HEK293 (cell line): ENCODE data around the gene EDC3.

Experiments
- GFI1B ChIP-seq: fragments of 450-650 bp; formaldehyde crosslinking; IDR thresholded peaks from 2 replicates; pipeline ENCODE4 v1.5.1; 2016; ENCODE audit warnings: missing biosample characterization, missing genetic modification characterization
- GLI4 ChIP-seq: fragments of 450-650 bp; formaldehyde crosslinking; IDR thresholded peaks from 2 replicates; pipeline ENCODE4 v1.5.1; 2016; ENCODE audit warnings: missing biosample characterization, missing genetic modification characterization
- IKZF3 ChIP-seq: fragments of 450-650 bp; IDR thresholded peaks from 2 replicates; pipeline ENCODE4 v1.5.0; 2018; ENCODE audit warnings: missing biosample characterization, mild to moderate bottlenecking, missing genetic modification characterization, moderate library complexity
- KLF1 ChIP-seq: fragments of 450-650 bp; formaldehyde crosslinking; IDR thresholded peaks from 2 replicates; pipeline ENCODE4 v1.5.1; 2016; ENCODE audit warnings: missing biosample characterization, missing genetic modification characterization
- KLF9 ChIP-seq: fragments of 450-650 bp; formaldehyde crosslinking; IDR thresholded peaks from 2 replicates; pipeline ENCODE4 v1.5.1; 2016; ENCODE audit warnings: missing biosample characterization, missing genetic modification characterization, low read depth
- SALL2 ChIP-seq: fragments of 450-650 bp; formaldehyde crosslinking; IDR thresholded peaks from 2 replicates; pipeline ENCODE4 v1.5.0; 2017; ENCODE audit warnings: missing biosample characterization, mild to moderate bottlenecking, missing genetic modification characterization, borderline replicate concordance
- YY2 ChIP-seq: fragments of 450-650 bp; formaldehyde crosslinking; IDR thresholded peaks from 2 replicates; pipeline ENCODE4 v1.5.1; 2016; ENCODE audit warnings: missing biosample characterization, missing genetic modification characterization
- ZBTB7A ChIP-seq: fragments of 450-650 bp; formaldehyde crosslinking; IDR thresholded peaks from 2 replicates; pipeline ENCODE4 v1.5.1; 2016; ENCODE audit warnings: low read depth, missing biosample characterization, missing genetic modification characterization
- ZFP37 ChIP-seq: fragments of 450-650 bp; formaldehyde crosslinking; IDR thresholded peaks from 2 replicates; pipeline ENCODE4 v1.5.1; 2016; ENCODE audit warnings: missing biosample characterization, missing genetic modification characterization
- ZNF112 ChIP-seq: fragments of 450-650 bp; formaldehyde crosslinking; IDR thresholded peaks from 2 replicates; pipeline ENCODE4 v1.5.0; 2017; ENCODE audit warnings: missing biosample characterization, missing genetic modification characterization
- ZNF133 ChIP-seq: fragments of 450-650 bp; formaldehyde crosslinking; IDR thresholded peaks from 2 replicates; pipeline ENCODE4 v1.5.1; 2016; ENCODE audit warnings: missing biosample characterization, missing genetic modification characterization
- ZNF138 ChIP-seq: fragments of 450-650 bp; formaldehyde crosslinking; IDR thresholded peaks from 2 replicates; pipeline ENCODE4 v1.5.1; 2016; ENCODE audit warnings: missing biosample characterization, missing genetic modification characterization, borderline replicate concordance
- ZNF202 ChIP-seq: fragments of 450-650 bp; formaldehyde crosslinking; IDR thresholded peaks from 2 replicates; pipeline ENCODE4 v1.5.1; 2016; ENCODE audit warnings: missing biosample characterization, missing genetic modification characterization, borderline replicate concordance
- ZNF311 ChIP-seq: fragments of 450-650 bp; formaldehyde crosslinking; IDR thresholded peaks from 2 replicates; pipeline ENCODE4 v1.5.1; 2017; ENCODE audit warnings: missing biosample characterization, missing genetic modification characterization, borderline replicate concordance
- ZNF514 ChIP-seq: fragments of 450-650 bp; formaldehyde crosslinking; IDR thresholded peaks from 2 replicates; pipeline ENCODE4 v1.5.1; 2016; ENCODE audit warnings: missing biosample characterization, missing genetic modification characterization
- ZNF600 ChIP-seq: fragments of 450-650 bp; formaldehyde crosslinking; IDR thresholded peaks from 2 replicates; pipeline ENCODE4 v1.5.1; 2016; ENCODE audit warnings: missing biosample characterization, missing genetic modification characterization
- ZNF629 ChIP-seq: fragments of 450-650 bp; formaldehyde crosslinking; IDR thresholded peaks from 2 replicates; pipeline ENCODE4 v1.5.1; 2017; ENCODE audit warnings: missing biosample characterization, missing genetic modification characterization
- ZNF677 ChIP-seq: fragments of 450-650 bp; IDR thresholded peaks from 2 replicates; pipeline ENCODE4 v1.5.0; 2018; ENCODE audit warnings: missing biosample characterization, mild to moderate bottlenecking, missing genetic modification characterization, moderate library complexity
- TF ChIP-seq, protein P1 (sequence below): fragments of 450-650 bp; formaldehyde crosslinking; IDR thresholded peaks from 2 replicates; pipeline ENCODE4 v1.5.1; 2016; ENCODE audit warnings: missing biosample characterization, missing genetic modification characterization, borderline replicate concordance
- TF ChIP-seq, protein P2 (sequence below): fragments of 450-650 bp; formaldehyde crosslinking; IDR thresholded peaks from 2 replicates; pipeline ENCODE4 v1.5.1; 2016; ENCODE audit warnings: missing biosample characterization, missing genetic modification characterization
- TF ChIP-seq, protein P3 (sequence below): fragments of 450-650 bp; formaldehyde crosslinking; IDR thresholded peaks from 2 replicates; pipeline ENCODE4 v1.5.1; 2017; ENCODE audit warnings: missing biosample characterization, missing genetic modification characterization
- TF ChIP-seq, protein P4 (sequence below): fragments of 450-650 bp; formaldehyde crosslinking; IDR thresholded peaks from 2 replicates; pipeline ENCODE4 v1.5.1; 2016; ENCODE audit warnings: missing biosample characterization, missing genetic modification characterization
- TF ChIP-seq, protein P5 (sequence below): fragments of 450-650 bp; formaldehyde crosslinking; IDR thresholded peaks from 2 replicates; pipeline ENCODE4 v1.5.1; 2016; ENCODE audit warnings: missing biosample characterization, missing genetic modification characterization
- TF ChIP-seq, protein P6 (sequence below): fragments of 450-650 bp; formaldehyde crosslinking; IDR thresholded peaks from 2 replicates; pipeline ENCODE4 v1.5.1; 2016; ENCODE audit warnings: missing biosample characterization, missing genetic modification characterization
- TF ChIP-seq, protein P7 (sequence below): fragments of 450-650 bp; formaldehyde crosslinking; IDR thresholded peaks from 2 replicates; pipeline ENCODE4 v1.5.1; 2017; ENCODE audit warnings: missing biosample characterization, missing genetic modification characterization

Gene EDC3

DNA sequence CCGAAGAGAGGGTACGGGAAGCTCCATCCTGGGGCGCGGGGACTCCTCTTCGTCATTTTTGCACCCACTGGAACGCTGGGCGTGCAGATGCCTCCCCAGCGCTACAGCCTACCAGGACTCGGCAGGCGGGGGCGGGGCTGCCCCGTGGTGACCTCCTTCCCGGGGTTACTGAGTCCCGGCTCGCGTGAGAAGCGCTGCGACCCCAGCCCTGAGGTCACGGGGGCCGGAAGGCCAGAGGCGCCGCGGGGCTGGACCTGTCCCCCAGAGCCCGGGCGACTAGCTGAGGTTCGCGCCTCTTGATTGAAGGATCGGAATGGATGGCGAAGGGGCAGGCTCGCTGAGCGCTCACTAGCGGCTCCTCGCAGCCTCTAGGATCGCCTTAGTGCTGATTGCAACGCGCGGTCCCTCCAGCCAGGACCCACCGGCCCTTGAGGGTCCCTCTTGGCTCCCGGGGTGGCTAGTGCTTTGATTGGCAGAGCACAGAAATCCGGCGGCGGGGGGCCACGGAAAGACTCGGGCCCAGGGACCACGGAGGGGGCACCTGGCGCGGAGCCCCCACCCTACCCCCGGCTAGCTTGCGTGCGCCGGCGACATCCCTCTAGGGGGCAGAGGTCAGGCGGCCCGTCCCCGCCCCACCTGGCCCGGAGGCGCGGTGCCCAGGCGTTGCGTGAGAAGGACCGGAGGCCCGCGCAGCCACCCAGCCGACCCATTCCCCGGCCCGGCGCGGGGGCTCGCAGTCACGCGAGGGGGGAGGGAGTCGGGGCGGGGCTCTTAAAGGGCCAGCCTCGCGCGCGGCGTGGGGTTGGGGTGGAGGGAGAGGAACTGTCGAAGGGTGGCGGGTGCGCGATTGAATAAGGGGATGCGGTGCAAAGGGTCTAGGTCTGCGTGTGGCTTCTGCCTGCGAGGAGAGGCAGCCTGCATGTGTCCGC is 30.3 kb upstream of the EDC3 start (continued):
- TF ChIP-seq, protein P1, sequence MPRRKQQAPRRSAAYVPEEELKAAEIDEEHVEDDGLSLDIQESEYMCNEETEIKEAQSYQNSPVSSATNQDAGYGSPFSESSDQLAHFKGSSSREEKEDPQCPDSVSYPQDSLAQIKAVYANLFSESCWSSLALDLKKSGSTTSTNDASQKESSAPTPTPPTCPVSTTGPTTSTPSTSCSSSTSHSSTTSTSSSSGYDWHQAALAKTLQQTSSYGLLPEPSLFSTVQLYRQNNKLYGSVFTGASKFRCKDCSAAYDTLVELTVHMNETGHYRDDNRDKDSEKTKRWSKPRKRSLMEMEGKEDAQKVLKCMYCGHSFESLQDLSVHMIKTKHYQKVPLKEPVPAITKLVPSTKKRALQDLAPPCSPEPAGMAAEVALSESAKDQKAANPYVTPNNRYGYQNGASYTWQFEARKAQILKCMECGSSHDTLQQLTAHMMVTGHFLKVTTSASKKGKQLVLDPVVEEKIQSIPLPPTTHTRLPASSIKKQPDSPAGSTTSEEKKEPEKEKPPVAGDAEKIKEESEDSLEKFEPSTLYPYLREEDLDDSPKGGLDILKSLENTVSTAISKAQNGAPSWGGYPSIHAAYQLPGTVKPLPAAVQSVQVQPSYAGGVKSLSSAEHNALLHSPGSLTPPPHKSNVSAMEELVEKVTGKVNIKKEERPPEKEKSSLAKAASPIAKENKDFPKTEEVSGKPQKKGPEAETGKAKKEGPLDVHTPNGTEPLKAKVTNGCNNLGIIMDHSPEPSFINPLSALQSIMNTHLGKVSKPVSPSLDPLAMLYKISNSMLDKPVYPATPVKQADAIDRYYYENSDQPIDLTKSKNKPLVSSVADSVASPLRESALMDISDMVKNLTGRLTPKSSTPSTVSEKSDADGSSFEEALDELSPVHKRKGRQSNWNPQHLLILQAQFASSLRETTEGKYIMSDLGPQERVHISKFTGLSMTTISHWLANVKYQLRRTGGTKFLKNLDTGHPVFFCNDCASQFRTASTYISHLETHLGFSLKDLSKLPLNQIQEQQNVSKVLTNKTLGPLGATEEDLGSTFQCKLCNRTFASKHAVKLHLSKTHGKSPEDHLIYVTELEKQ, result no peak
- TF ChIP-seq, protein P2, sequence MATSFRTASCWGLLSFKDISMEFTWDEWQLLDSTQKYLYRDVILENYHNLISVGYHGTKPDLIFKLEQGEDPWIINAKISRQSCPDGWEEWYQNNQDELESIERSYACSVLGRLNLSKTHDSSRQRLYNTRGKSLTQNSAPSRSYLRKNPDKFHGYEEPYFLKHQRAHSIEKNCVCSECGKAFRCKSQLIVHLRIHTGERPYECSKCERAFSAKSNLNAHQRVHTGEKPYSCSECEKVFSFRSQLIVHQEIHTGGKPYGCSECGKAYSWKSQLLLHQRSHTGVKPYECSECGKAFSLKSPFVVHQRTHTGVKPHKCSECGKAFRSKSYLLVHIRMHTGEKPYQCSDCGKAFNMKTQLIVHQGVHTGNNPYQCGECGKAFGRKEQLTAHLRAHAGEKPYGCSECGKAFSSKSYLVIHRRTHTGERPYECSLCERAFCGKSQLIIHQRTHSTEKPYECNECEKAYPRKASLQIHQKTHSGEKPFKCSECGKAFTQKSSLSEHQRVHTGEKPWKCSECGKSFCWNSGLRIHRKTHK, result no peak
- TF ChIP-seq, protein P3, sequence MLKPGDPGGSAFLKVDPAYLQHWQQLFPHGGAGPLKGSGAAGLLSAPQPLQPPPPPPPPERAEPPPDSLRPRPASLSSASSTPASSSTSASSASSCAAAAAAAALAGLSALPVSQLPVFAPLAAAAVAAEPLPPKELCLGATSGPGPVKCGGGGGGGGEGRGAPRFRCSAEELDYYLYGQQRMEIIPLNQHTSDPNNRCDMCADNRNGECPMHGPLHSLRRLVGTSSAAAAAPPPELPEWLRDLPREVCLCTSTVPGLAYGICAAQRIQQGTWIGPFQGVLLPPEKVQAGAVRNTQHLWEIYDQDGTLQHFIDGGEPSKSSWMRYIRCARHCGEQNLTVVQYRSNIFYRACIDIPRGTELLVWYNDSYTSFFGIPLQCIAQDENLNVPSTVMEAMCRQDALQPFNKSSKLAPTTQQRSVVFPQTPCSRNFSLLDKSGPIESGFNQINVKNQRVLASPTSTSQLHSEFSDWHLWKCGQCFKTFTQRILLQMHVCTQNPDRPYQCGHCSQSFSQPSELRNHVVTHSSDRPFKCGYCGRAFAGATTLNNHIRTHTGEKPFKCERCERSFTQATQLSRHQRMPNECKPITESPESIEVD (tag by site-specific recombination), result no peak; the same call in 1 of the 2 replicates
- peak; percentile 22; the same call in 1 of the 2 replicates for TF ChIP-seq ZNF629 (tag by site-specific recombination)
- TF ChIP-seq ZNF514 (tag by site-specific recombination), result no peak
- peak; percentile 63; the same call in 1 of the 2 replicates for TF ChIP-seq ZBTB7A (tag by site-specific recombination)
- TF ChIP-seq SALL2 (tag by site-specific recombination), result no peak
- TF ChIP-seq, protein P4, sequence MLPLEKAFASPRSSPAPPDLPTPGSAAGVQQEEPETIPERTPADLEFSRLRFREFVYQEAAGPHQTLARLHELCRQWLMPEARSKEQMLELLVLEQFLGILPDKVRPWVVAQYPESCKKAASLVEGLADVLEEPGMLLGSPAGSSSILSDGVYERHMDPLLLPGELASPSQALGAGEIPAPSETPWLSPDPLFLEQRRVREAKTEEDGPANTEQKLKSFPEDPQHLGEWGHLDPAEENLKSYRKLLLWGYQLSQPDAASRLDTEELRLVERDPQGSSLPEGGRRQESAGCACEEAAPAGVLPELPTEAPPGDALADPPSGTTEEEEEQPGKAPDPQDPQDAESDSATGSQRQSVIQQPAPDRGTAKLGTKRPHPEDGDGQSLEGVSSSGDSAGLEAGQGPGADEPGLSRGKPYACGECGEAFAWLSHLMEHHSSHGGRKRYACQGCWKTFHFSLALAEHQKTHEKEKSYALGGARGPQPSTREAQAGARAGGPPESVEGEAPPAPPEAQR (tag by site-specific recombination), result no peak
- TF ChIP-seq YY2 (tag by site-specific recombination), result 0 out of 2 replicates have a peak, but pooled peaks have one; percentile 26
- TF ChIP-seq ZNF138 (tag by site-specific recombination), result no peak
- TF ChIP-seq GLI4, result no peak
- TF ChIP-seq ZNF133 (tag by site-specific recombination), result no peak
- peak; percentile 50 for TF ChIP-seq IKZF3 (tag by site-specific recombination)
- TF ChIP-seq, protein P5, sequence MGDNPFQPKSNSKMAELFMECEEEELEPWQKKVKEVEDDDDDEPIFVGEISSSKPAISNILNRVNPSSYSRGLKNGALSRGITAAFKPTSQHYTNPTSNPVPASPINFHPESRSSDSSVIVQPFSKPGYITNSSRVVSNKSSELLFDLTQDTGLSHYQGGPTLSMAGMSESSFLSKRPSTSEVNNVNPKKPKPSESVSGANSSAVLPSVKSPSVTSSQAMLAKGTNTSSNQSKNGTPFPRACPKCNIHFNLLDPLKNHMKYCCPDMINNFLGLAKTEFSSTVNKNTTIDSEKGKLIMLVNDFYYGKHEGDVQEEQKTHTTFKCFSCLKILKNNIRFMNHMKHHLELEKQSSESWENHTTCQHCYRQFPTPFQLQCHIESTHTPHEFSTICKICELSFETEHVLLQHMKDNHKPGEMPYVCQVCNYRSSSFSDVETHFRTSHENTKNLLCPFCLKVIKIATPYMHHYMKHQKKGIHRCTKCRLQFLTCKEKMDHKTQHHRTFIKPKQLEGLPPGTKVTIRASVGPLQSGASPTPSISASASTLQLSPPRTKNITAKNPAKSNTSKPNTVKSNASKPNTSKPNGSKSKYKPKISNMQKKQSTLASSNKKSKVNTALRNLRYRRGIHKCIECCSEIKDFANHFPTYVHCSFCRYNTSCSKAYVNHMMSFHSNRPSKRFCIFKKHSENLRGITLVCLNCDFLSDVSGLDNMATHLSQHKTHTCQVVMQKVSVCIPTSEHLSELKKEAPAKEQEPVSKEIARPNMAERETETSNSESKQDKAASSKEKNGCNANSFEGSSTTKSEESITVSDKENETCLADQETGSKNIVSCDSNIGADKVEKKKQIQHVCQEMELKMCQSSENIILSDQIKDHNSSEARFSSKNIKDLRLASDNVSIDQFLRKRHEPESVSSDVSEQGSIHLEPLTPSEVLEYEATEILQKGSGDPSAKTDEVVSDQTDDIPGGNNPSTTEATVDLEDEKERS (tag by site-specific recombination), result 0 out of 2 replicates have a peak, but pooled peaks have one; percentile 33
- peak; percentile 84 for TF ChIP-seq KLF9 (tag by site-specific recombination)
- peak; percentile 84 for TF ChIP-seq KLF1
- no peak for TF ChIP-seq ZNF677 (tag by site-specific recombination)
- no peak for TF ChIP-seq GFI1B
- TF ChIP-seq, protein P6, sequence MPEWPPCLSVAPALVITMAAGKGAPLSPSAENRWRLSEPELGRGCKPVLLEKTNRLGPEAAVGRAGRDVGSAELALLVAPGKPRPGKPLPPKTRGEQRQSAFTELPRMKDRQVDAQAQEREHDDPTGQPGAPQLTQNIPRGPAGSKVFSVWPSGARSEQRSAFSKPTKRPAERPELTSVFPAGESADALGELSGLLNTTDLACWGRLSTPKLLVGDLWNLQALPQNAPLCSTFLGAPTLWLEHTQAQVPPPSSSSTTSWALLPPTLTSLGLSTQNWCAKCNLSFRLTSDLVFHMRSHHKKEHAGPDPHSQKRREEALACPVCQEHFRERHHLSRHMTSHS (tag by site-specific recombination), result no peak
- 0 out of 2 replicates have a peak, but pooled peaks have one; percentile 11 for TF ChIP-seq ZNF600 (tag by site-specific recombination)
- no peak for TF ChIP-seq ZNF202 (tag by site-specific recombination)
- TF ChIP-seq, protein P7, sequence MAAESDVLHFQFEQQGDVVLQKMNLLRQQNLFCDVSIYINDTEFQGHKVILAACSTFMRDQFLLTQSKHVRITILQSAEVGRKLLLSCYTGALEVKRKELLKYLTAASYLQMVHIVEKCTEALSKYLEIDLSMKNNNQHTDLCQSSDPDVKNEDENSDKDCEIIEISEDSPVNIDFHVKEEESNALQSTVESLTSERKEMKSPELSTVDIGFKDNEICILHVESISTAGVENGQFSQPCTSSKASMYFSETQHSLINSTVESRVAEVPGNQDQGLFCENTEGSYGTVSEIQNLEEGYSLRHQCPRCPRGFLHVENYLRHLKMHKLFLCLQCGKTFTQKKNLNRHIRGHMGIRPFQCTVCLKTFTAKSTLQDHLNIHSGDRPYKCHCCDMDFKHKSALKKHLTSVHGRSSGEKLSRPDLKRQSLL, result no peak
- TF ChIP-seq ZFP37 (tag by site-specific recombination), result peak; percentile 33; the same call in 1 of the 2 replicates
- TF ChIP-seq ZNF112 (tag by site-specific recombination), result no peak
- TF ChIP-seq ZNF311 (tag by site-specific recombination), result no peak
